DMS153 treated with DMSO at 0.1 percent for 48 hours (cell line): Measurements from ENCODE around the gene ANG.
"Not testable (repeated sequence)": the region's sequence is repeated elsewhere in the genome, so short reads cannot be mapped to it uniquely, and the experiment has no call there.

Experiments
- DNase-seq: peaks from one replicate; lab custom pipeline; 2025; ENCODE audit not compliant: unreplicated experiment; lab: John Stamatoyannopoulos, UW

ANG gene

GRCh38 chr14:20698018-20698329 is 9.4 kb downstream of the ANG start:
- no peak for DNase-seq

- DNase-seq = no peak
Observed at GRCh38 chr14:20698934-20699333, 10.4 kb downstream of the ANG start.

GRCh38 chr14:20699931-20700330 is 11.4 kb downstream of the ANG start:
- DNase-seq = no peak

GRCh38 chr14:20700965-20701364 is 12.4 kb downstream of the ANG start:
- not testable (repeated sequence) for DNase-seq

GRCh38 chr14:20706657-20707355 is 18.2 kb downstream of the ANG start:
- no peak for DNase-seq

- DNase-seq = no peak
Observed at GRCh38 chr14:20707622-20708021, 19.1 kb downstream of the ANG start.

- DNase-seq = no peak
Observed at GRCh38 chr14:20711261-20711660, 22.7 kb downstream of the ANG start.

- DNase-seq = no peak
Observed at GRCh38 chr14:20711685-20712084, 23.1 kb downstream of the ANG start.

GRCh38 chr14:20712904-20713303 is 24.3 kb downstream of the ANG start:
- DNase-seq = no peak

- DNase-seq = no peak
Observed at GRCh38 chr14:20714593-20715250, 26.2 kb downstream of the ANG start.

- no peak for DNase-seq
Observed at GRCh38 chr14:20719777-20720176, 31.2 kb downstream of the ANG start.

GRCh38 chr14:20720741-20721140 is 32.2 kb downstream of the ANG start:
- no peak for DNase-seq

- DNase-seq = no peak
Observed at GRCh38 chr14:20722016-20722415, 33.5 kb downstream of the ANG start.

- DNase-seq = no peak
Observed at GRCh38 chr14:20723488-20723887, 34.9 kb downstream of the ANG start.

- not testable (repeated sequence) for DNase-seq
Observed at GRCh38 chr14:20726121-20726520, 37.6 kb downstream of the ANG start.

GRCh38 chr14:20726531-20726930 is 38.0 kb downstream of the ANG start:
- no peak for DNase-seq

GRCh38 chr14:20730891-20731290 is 42.3 kb downstream of the ANG start:
- DNase-seq = no peak

GRCh38 chr14:20732477-20732876 is 43.9 kb downstream of the ANG start:
- DNase-seq = no peak

GRCh38 chr14:20732979-20733635 is 44.5 kb downstream of the ANG start:
- no peak for DNase-seq

GRCh38 chr14:20733684-20734429 is 45.3 kb downstream of the ANG start:
- DNase-seq = no peak

GRCh38 chr14:20734430-20734806 is 45.9 kb downstream of the ANG start:
- DNase-seq = no peak

- DNase-seq = not testable (repeated sequence)
Observed at GRCh38 chr14:20738292-20738691, 49.7 kb downstream of the ANG start.
